ENCODE results near the gene SLC25A38. TPM values are rescaled to one million over a fixed set of nuclear protein-coding genes. Genes with fewer than 3 reads are reported as not detected.

The SLC25A38 gene
- total and polyA plus RNA-seq, 10 of the 15 experiments (the other 5 are each of a cell fraction or from before 2014, with no cell fraction given): 15.2 to 55.2 (median 39.2) TPM

DNA sequence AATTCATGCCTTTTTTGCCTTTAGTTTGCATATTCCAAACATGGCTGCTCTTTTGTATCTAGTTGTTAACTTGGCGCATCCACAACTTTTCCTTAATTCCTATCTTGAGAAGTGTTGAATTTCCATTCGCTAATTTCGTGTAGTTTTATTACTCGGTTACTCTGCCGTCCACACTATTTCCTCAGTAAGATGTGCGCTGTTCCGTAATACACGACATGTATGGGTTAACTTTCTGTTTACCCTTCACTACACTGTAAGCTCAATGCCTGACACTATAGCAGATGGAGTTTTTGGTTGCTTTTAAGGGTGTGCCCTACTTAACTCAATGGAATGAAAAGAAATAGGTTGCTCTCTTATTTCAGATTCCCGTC, 24.1 kb downstream of the SLC25A38 start (continued):
- TF ChIP-seq NRF1 (conservative IDR thresholded peaks at IDR 0.05; ENCODE audit: low read depth, low read length) (no peak), ZNF274 (IDR thresholded peaks at IDR 0.05; ENCODE audit: insufficient read depth, insufficient read length) (no peak), RB1 (IDR thresholded peaks at IDR 0.05; ENCODE audit: borderline replicate concordance) (no peak), BCL11A (IDR thresholded peaks at IDR 0.05; ENCODE audit: low read depth, low read length) (no peak), ESRRA (IDR thresholded peaks at IDR 0.05; ENCODE audit: low read length) (no peak)
- TF ChIP-seq, protein P1, sequence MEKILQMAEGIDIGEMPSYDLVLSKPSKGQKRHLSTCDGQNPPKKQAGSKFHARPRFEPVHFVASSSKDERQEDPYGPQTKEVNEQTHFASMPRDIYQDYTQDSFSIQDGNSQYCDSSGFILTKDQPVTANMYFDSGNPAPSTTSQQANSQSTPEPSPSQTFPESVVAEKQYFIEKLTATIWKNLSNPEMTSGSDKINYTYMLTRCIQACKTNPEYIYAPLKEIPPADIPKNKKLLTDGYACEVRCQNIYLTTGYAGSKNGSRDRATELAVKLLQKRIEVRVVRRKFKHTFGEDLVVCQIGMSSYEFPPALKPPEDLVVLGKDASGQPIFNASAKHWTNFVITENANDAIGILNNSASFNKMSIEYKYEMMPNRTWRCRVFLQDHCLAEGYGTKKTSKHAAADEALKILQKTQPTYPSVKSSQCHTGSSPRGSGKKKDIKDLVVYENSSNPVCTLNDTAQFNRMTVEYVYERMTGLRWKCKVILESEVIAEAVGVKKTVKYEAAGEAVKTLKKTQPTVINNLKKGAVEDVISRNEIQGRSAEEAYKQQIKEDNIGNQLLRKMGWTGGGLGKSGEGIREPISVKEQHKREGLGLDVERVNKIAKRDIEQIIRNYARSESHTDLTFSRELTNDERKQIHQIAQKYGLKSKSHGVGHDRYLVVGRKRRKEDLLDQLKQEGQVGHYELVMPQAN (conservative IDR thresholded peaks at IDR 0.05): no peak

- in situ Hi-C loops (cut with MboI): no loop called here
- Histone ChIP-seq H3K9me3 (replicated peaks; ENCODE audit: control insufficient read depth, insufficient read depth, low read length) (no peaks in the 10 kb centered on the region), H3K79me2 (ENCODE audit: control insufficient read depth, insufficient read depth, low read length) (peaks cover 46% of the 10 kb centered on the region), H3K4me1 (ENCODE audit: control insufficient read depth, insufficient read depth, low read length) (no peaks in the 10 kb centered on the region), H3K9ac (ENCODE audit: control insufficient read depth, insufficient read depth, low read length) (peak overlapping the region; percentile 85), H4K20me1 (ENCODE audit: control insufficient read depth, insufficient read depth) (peaks cover 8% of the 10 kb centered on the region), H3K27me3 (replicated peaks in 1 of 2; ENCODE audit: control insufficient read depth in 2 of 2, insufficient read depth in 2 of 2, low read length in 1 of 2) (no peaks in the 10 kb centered on the region), H3K36me3 (ENCODE audit: control insufficient read depth in 2 of 2, insufficient read depth in 2 of 2, low read length in 1 of 2) (peaks cover 17 to 49% of the 10 kb centered on the region in 2 experiments), H3K27ac (ENCODE audit: control insufficient read depth, insufficient read depth) (peak overlapping the region; percentile 83), H3K4me2 (ENCODE audit: control insufficient read depth, insufficient read depth) (peak overlapping the region; percentile 94), H2AFZ (ENCODE audit: control insufficient read depth, low read depth, low read length) (no peak overlapping the region), H3K4me3 (peak overlapping the region; percentile 94)
- no TSS peak for BruUV-seq (replicated peaks)
- CTCF ChIA-PET: interaction anchor here (1.0 to 6.7 kb wide), 15 partner anchors 8 to 219 kb away, joined by 3 to 55 read pairs (median 7); no protein-coding TSS in a partner anchor
- no peak for FAIRE-seq
- DNase-seq (ENCODE audit: low read depth, low spot score): no peak
- WGBS (ENCODE audit: insufficient coverage, insufficient replicate concordance, low lambda C conversion rate, missing lambda C conversion rate): 26% methylated on average over 6 of the region's 6 CpGs
- SMC1A ChIA-PET (ENCODE audit: uncharacterized antibody, unreplicated experiment): interaction anchor here (0.6 to 6.6 kb wide), 10 partner anchors 8 to 1119 kb away, joined by 3 to 44 read pairs (median 4); no protein-coding TSS in a partner anchor
- peak; percentile 7 for ATAC-seq
- POLR2A ChIA-PET: interaction anchor here (1.1 to 2.1 kb wide), 8 partner anchors 8 to 257 kb away, joined by 3 to 11 read pairs (median 4); no protein-coding TSS in a partner anchor
- intact Hi-C loops (cut with micrococcal nuclease; ENCODE audit: unreplicated experiment): no loop called here
- RAD21 ChIA-PET (ENCODE audit: unreplicated experiment): interaction anchor here (1.1 to 4.3 kb wide), 10 partner anchors 19 to 120 kb away, joined by 3 to 24 read pairs (median 6); no protein-coding TSS in a partner anchor
- TF ChIP-seq TCF7 (IDR thresholded peaks at IDR 0.05; ENCODE audit: borderline replicate concordance) (no peak), KDM1A (IDR thresholded peaks at IDR 0.05; ENCODE audit: borderline replicate concordance) (no peak), ZBED1 (IDR thresholded peaks at IDR 0.05; ENCODE audit: borderline replicate concordance) (0 out of 2 replicates have a peak, but pooled peaks have one; percentile 46), CBFB (IDR thresholded peaks at IDR 0.05; ENCODE audit: low read depth) (no peak), MYB (IDR thresholded peaks at IDR 0.05; ENCODE audit: borderline replicate concordance, low read depth, low read length) (no peak)
Observed at GRCh38 chr3:39407773-39408492, 24.8 kb downstream of the SLC25A38 start.
